ENCODE results near the gene CACFD1.
A peak's percentile ranks its signal among the peaks of the same experiment; 100 is the strongest.

CACFD1 gene

GRCh38 chr9:133505901-133506652, 46.3 kb downstream of the CACFD1 start:
- DNase-seq, result no peak

DNA sequence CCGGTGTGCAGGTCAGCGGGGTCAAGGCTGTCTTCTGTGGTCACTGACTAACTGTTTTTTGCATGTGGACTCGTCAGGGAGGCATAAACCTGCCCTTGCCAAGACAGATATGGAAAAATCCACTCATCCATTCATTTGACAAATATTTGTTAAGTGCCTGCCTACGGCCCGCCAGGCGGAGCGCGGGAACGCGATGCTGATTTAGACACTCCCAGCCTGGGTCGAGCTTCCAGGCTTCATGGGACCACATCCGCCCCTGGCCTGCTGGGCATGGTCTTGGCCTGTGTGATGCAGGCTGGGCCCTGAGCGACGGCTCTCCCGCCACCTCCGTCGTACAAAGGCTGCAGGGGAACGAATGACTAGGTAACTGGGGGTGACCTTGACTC, 46.9 kb downstream of the CACFD1 start:
- DNase-seq, result no peak

- no peak for DNase-seq
Measured at GRCh38 chr9:133507246-133507965, 47.6 kb downstream of the CACFD1 start.

DNA sequence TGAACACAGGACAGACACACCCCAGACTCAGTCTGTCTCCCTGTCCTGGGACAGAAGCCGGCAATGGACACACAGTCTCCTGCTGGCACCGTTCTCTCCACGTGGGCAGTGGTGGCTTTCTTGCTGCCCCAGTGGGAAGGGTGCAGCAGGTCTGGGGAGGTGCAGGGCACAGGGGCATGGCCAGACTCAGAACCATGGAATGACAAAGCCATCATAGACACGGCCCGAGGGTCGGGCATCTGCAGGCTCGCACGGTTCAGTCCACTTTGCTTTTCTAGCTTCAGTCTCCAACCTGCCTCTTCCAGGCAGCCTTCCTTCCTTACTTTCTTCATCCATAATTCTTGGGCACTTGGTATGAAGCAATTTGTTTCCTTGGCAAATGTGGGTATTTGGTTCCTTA, 48.3 kb downstream of the CACFD1 start:
- DNase-seq, result no peak

DNA sequence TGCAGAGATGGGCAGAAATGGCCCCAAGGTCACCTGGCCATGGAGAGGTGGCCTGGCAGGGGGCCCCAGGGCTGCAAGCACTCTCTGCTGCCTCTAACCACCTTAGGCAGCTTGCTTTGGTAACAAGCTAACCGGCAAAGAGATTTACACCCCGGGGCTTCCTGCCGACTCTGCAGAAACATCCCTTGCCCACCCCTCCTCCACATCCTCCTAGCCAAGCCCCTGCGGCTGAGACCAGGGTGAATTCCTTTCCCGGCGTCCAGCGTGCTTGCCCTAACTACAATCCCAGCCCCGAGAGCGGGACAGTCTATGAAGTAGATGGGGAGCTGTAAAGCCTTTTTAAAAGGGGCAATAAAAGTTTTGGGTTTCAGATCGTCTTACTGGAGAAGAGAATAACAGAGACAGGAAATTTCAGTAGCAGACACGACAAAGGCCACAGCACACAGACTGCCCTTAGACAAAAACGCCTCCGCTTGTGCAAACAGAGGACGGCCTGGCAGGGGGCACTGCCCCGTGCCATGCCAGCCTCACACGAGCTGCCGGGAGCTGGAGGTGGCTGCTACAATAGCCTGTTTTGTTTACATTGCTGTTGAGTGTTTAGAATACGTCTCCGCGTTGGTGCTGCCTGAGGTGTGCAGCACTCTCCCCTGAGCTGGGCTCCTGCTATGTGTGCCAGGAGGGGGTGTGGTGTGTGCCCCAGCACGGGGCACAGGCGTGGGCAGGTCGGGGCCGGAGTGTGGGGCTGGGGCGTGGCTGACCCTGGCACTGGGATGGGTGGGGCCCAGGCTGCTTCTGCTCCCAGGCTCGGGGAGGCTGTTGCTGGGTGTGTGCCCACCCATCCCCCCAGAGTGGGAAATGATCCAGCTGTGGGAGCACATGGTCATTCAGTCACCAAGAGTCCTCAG, 49.7 kb downstream of the CACFD1 start:
- peak in 4 of 6 experiments; percentile 28 to 76 (median 48) for DNase-seq

DNA sequence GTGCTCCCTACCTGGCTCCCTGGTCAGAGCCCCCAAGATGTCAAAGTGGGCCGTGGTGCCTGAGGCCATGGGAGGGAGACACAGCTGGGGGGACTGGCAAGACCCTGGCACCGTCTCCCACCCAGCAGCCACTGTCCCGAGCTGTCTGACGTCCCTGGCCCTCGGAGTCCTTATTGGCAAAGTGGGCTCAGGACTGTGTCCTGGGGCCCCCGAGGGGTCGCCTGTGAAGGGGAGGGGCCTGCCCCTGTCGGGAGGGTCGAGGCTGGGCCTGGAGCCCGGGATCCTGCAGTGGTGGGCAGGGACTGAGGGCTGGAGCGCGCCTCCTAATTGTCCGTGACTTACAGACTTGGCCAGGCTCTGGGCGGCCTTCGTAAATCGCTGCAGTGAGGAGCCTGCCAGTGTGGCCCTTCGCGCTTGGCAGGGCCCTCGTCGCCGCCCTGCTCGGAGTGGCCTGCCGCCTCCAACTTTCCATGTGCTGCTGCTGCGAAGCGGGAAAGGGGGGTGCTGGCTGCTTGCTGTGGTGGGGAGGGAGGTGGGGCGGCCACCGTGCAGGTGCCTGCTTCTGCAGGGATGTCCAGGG, 51.2 kb downstream of the CACFD1 start:
- DNase-seq, result no peak

- DNase-seq, result no peak
Measured at GRCh38 chr9:133511607-133512006, 51.8 kb downstream of the CACFD1 start.

GRCh38 chr9:133512253-133513213, 52.8 kb downstream of the CACFD1 start:
- DNase-seq, result no peak

DNA sequence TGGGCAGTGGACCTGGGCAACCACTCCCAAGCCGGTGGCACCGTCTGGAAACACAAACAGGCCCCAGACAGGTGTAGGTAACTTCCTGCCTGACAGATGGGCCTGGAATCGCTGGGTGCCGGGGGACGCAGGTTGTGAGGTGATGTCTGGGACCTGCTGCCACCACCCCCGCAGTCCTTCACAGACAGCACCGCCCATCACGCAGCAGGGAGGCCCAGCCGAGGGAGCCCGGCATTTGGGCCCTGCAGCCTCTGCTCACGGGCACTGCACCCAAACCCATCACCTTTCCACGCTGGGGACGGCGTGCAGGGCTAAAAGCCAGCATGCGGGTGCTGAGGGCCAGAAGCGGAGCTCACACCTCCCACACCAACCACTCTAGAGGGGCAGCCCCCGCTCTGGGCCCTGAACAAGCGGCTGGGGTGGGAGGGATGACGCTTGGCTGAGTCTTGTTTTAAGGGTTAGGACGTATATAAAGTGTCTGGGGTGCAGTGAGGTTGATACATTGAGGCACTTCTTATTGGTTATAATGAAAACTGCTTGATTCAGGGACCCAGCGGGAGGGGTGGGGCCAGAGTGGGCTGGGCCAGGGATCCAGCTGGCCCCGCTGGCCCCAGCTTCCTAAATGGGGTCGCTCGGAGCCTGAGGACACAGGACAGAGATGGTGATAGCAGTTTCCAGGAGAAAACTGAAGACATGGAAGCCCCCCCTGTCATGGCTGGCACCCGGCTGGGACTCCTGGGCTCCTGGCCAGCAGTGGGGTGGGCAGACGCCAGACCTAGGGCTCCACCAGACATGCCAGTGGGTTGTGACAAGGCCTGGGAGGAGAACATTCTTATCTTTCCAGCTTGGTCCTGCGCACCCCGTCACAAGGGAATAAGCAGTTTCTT, 53.7 kb downstream of the CACFD1 start:
- DNase-seq, result no peak

DNA sequence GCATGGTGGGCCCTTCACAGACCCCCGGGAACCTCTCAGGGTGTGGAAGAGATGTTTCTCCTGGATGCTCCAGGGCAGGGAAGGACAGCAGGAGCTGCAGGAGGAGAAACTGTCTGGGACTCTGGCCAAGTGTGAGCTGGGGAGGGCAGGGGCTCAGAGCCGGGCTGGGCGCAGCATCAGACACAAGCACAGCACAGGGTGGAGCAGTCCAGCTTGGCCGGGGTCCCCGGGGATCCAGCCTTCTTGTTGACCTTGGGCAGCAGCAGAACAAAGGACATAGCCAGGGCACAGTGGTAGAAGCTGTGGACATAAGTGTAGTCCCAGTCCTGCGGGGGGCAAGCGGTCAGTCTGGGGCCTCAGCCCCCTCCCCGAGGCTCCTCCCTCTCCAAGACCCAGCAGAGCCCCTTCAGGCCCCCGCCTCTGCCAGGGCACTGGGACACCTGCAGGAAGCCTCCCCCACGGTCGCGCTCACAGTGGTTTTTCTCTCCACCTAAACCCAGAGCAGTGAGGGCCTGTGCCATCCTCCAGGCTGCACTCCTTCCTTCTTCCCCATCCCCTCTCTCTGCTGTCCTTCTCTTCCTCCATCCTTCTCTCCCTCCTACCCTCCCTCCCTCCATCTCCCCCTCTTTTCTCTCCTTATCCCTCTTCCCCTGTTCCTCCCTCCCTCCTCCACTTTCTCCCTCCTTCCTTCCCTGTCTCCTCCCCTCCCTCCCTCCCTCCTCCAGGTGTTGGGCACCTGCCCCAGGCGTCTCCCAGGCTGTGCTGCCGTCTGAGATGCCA, 54.9 kb downstream of the CACFD1 start:
- DNase-seq, result no peak

GRCh38 chr9:133515240-133515610, 55.4 kb downstream of the CACFD1 start:
- no peak for DNase-seq

DNA sequence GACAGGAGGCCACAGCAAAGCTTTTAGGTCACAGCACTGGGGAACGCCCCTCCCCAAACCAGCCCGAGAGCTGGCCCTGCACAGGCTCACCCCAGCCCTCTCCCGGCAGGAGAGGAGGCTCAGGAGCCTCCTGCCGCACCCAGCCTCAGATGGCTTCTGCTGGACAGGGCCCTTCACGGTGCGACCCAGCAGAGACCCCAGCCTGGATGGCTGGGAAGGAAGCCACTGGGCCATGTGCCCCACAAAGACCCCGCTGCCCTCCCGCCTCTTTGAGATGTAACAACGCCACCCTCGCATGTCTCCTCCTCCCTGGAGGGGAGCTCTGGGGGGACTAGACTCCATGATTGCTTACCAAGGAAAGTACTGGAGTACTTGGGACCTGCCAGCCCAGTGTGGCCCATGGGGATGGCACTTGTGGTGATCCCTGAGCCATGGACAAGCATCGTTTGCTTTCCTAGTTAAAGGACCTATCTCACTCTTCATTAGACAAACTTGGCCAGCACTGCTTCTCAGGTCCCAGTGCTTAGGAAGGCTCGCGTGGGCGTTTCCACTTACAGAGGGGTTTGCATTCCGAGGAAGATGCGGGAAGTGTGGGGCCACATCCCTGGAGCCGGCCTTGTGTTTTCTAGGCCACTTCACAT, 56.0 kb downstream of the CACFD1 start:
- DNase-seq, result no peak

DNA sequence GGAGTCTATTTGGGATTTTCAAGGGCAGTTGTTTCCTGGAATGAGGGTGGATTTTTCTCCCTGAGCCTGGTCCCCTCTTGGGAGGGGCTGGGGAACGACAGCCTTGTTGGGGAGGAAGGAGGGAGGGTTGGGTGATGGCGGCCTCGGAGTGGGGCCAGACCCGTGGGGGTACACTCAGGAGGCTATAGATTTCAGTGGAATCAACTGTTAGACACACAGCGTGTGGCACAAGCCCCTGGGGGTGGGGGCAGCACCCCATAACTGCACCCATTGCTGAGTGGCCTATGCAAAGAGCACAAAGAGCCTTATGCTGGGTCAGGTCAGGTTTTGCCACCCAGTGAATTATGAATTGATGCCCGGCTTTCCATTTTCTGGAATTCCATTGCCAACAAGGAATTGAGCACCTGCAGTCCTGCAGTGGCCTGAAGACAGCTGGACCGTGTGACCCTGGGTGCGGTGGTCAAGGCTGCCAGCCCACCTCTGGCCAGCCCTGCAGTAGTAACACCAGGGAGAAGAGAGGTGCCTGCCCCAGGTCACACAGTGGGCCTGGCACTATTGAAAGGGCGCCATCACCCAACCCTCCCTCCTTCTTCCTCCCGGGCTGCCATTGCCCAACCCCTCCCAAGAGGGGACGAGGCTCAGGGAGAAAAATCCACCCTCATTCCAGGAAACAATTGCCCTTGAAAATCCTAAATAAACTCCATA, 56.6 kb downstream of the CACFD1 start:
- no peak for DNase-seq

- no peak for DNase-seq
Measured at GRCh38 chr9:133516961-133517350, 57.2 kb downstream of the CACFD1 start.

DNA sequence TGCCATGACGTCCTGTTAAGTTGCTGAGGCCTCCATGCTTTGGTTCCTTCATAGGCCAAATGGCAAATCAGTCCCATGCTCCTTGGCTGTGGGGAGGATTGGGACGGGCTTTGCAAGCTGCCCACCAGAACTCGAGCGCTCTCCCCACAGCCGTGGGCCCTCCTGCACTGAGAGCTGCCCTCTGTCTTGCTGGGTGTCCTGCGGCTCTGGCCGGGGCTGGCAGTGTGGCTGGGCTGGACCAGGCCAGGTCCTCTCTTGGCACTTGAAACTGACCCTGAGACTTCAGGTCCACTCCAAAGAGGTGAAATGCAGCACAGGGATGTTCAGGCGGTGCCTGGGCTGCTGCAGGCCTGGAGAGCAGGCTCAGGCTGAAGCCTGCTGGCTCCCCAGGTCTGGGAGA, 57.9 kb downstream of the CACFD1 start:
- no peak for DNase-seq

GRCh38 chr9:133518200-133518599, 58.4 kb downstream of the CACFD1 start:
- no peak for DNase-seq

DNA sequence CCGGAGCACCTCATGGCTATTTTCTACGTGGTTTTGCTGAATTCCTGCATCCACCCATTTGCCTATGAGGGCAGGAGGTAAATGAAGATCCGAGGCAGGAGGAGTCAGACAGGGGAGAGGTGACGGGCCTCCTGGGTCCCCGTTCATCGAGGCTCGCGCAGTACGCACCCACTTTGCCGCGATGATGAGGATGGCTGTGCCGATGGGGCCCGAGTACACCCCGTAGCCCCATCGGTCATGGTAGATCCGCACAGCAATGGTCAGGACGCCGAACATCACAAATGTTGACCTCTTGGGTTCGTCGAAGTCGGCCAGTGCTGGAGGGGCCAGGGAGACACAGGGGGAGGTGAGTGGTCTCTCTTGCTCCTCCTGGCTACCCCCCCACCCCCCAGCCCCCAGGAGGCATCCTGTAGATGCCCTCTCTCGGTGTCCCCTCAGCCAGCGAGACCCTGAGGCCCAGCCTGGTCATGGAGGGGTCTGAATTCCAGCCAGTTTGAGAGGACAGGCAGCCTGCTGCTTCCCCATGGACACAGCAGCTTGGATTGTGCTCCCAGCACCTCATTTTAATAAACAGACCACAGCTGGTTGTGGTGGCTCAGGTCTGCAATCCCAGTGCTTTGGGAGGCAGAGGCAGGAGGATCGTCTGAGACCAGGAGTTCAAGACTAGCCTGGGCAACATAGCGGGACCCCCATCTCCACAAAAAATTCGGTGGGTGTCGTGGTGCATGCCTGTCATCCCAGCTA, 59.1 kb downstream of the CACFD1 start:
- DNase-seq, result no peak

- no peak for DNase-seq
Measured at GRCh38 chr9:133519693-133520092, 59.9 kb downstream of the CACFD1 start.

Measured in stimulated activated naive CD4-positive, alpha-beta T cell (primary cell).